HEK293 (cell line): ENCODE measurements around the gene KCNK4.

Source experiments
- CTCF ChIP-seq: fragments of 450-650 bp; formaldehyde crosslinking; IDR thresholded peaks from 2 replicates; pipeline ENCODE4 v1.5.1; 2016; ENCODE audit warnings: missing biosample characterization, missing genetic modification characterization
- HOXA7 ChIP-seq: sonication (generic); formaldehyde crosslinking; IDR thresholded peaks from 2 replicates; pipeline ENCODE4 v1.8.1; 2022; ENCODE audit warnings: missing genetic modification reagents, borderline replicate concordance
- HOXC10 ChIP-seq: sonication (generic); formaldehyde crosslinking; IDR thresholded peaks from 2 replicates; pipeline ENCODE4 v1.8.1; 2023; ENCODE audit warnings: mild to moderate bottlenecking, missing genetic modification reagents
- ZBTB17 ChIP-seq: fragments of 450-650 bp; formaldehyde crosslinking; IDR thresholded peaks from 2 replicates; pipeline ENCODE4 v1.5.1; 2016; ENCODE audit warnings: missing biosample characterization, missing genetic modification characterization
- ZFP37 ChIP-seq: fragments of 450-650 bp; formaldehyde crosslinking; IDR thresholded peaks from 2 replicates; pipeline ENCODE4 v1.5.1; 2016; ENCODE audit warnings: missing biosample characterization, missing genetic modification characterization
- ZNF24 ChIP-seq: fragments of 450-650 bp; formaldehyde crosslinking; IDR thresholded peaks from 2 replicates; pipeline ENCODE4 v1.5.1; 2016; ENCODE audit warnings: missing biosample characterization, missing genetic modification characterization
- ZNF398 ChIP-seq: fragments of 450-650 bp; formaldehyde crosslinking; IDR thresholded peaks from 2 replicates; pipeline ENCODE4 v1.5.1; 2017; ENCODE audit warnings: missing biosample characterization, missing genetic modification characterization
- ZNF423 ChIP-seq: fragments of 450-650 bp; formaldehyde crosslinking; IDR thresholded peaks from 2 replicates; pipeline ENCODE4 v1.5.1; 2016; ENCODE audit warnings: missing biosample characterization, missing genetic modification characterization
- ZNF513 ChIP-seq: fragments of 450-650 bp; IDR thresholded peaks from 2 replicates; pipeline ENCODE4 v1.5.1; 2018; ENCODE audit warnings: missing biosample characterization, missing genetic modification characterization
- ZNF596 ChIP-seq: fragments of 450-650 bp; IDR thresholded peaks from 2 replicates; pipeline ENCODE4 v1.5.0; 2018; ENCODE audit warnings: missing biosample characterization, mild to moderate bottlenecking, missing genetic modification characterization, moderate library complexity
- ZNF747 ChIP-seq: fragments of 450-650 bp; formaldehyde crosslinking; IDR thresholded peaks from 2 replicates; pipeline ENCODE4 v1.5.1; 2016; ENCODE audit warnings: missing biosample characterization, missing genetic modification characterization

DNA sequence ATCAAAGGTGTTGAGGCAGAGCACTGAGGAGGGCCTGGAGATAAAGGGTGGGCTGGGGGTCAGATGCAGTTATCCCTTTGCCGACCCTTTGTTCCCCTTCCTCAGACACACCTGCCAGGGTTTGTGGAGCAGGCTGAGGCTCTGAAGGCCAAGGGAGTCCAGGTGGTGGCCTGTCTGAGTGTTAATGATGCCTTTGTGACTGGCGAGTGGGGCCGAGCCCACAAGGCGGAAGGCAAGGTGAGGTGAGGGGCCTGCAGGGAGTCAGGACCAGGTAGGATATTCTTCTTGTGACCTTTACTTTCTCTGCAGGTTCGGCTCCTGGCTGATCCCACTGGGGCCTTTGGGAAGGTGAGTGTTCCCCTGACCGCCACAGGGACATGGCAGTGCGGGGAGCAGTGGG is 29.5 kb downstream of the KCNK4 start:
- no peak for TF ChIP-seq CTCF
- TF ChIP-seq HOXA7 (CRISPR knock-in tag): no peak
- no peak for TF ChIP-seq ZNF513 (tag by site-specific recombination)
- TF ChIP-seq ZNF24: no peak
- no peak for TF ChIP-seq ZBTB17 (tag by site-specific recombination)
- no peak for TF ChIP-seq ZNF423
- no peak for TF ChIP-seq ZNF398 (tag by site-specific recombination)
- TF ChIP-seq ZNF596: no peak
- no peak for TF ChIP-seq ZFP37
- TF ChIP-seq ZNF747 (tag by site-specific recombination): no peak
- no peak for TF ChIP-seq HOXC10
